ENCODE measurements around the gene C2orf92. TPM values are rescaled to one million over a fixed set of nuclear protein-coding genes. Genes with fewer than 3 reads are reported as not detected.

Gene C2orf92
- polyA plus RNA-seq, 3 donors: 7.9 TPM; not detected in 2

DNA sequence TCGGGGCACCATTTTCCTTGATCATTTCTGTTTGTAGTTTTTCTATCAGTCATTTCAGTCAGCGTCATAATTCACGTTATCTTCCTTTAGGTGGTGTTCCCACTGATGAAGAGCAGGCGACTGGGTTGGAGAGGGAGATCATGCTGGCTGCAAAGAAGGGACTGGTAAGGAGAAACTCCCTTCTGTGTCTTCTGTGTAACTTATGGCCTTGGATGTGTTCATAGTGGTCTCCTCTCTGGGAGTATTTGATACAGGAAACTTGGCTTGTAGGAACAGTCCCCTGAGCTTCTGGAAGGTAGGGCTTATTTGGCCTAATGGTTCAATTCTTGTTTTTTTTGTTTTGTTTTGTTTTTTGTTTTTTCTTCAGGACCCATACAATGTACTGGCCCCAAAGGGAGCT is 22.5 kb upstream of the C2orf92 start:
- H3K4me3 Mint-ChIP-seq: peak overlapping the region; percentile 89 to 95
- TF ChIP-seq, protein P1, sequence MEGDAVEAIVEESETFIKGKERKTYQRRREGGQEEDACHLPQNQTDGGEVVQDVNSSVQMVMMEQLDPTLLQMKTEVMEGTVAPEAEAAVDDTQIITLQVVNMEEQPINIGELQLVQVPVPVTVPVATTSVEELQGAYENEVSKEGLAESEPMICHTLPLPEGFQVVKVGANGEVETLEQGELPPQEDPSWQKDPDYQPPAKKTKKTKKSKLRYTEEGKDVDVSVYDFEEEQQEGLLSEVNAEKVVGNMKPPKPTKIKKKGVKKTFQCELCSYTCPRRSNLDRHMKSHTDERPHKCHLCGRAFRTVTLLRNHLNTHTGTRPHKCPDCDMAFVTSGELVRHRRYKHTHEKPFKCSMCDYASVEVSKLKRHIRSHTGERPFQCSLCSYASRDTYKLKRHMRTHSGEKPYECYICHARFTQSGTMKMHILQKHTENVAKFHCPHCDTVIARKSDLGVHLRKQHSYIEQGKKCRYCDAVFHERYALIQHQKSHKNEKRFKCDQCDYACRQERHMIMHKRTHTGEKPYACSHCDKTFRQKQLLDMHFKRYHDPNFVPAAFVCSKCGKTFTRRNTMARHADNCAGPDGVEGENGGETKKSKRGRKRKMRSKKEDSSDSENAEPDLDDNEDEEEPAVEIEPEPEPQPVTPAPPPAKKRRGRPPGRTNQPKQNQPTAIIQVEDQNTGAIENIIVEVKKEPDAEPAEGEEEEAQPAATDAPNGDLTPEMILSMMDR (IDR thresholded peaks at IDR 0.05): no peak
- Histone ChIP-seq H3K9me3 (replicated peaks in 1 of 2; ENCODE audit: control insufficient read depth in 1 of 2, insufficient read depth in 1 of 2, low read length in 2 of 2) (no peaks in the 10 kb centered on the region), H4K20me1 (ENCODE audit: insufficient read depth, low read length) (no peaks in the 10 kb centered on the region), H2AFZ (ENCODE audit: insufficient read depth, low read depth, low read length, poor library complexity, severe bottlenecking) (peak overlapping the region; percentile 85), H3K9ac (ENCODE audit: insufficient read depth, low read length, poor library complexity, severe bottlenecking) (peak overlapping the region; percentile 98), H3K27ac (ENCODE audit: low read depth in 1 of 2, low read length in 2 of 2) (peak overlapping the region in 1 of 2 donors; percentile 96), H3K4me3 (replicated peaks in 1 of 3; ENCODE audit: low read depth in 2 of 3, low read length in 3 of 3) (peak overlapping the region in 2 of 3 experiments; percentile 52 to 97), H3K79me2 (ENCODE audit: insufficient read depth, low read length) (peaks cover 20% of the 10 kb centered on the region), H3K27me3 (ENCODE audit: control insufficient read depth in 2 of 2, insufficient read depth in 2 of 2, low read length in 2 of 2) (no peaks in the 10 kb centered on the region), H3K4me1 (ENCODE audit: control insufficient read depth in 1 of 2, insufficient read depth in 2 of 2, low read length in 2 of 2) (peaks cover 19 to 23% of the 10 kb centered on the region in 2 donors), H3K4me2 (replicated peaks; ENCODE audit: extremely low read depth, low read length, poor library complexity, severe bottlenecking) (peak overlapping the region; percentile 84), H3K36me3 (replicated peaks in 1 of 2; ENCODE audit: control insufficient read depth in 1 of 2, insufficient read depth in 2 of 2, low read length in 2 of 2) (peaks cover 21 to 37% of the 10 kb centered on the region in 2 donors)
- intact Hi-C loops (cut with micrococcal nuclease): loop anchor here (2.0 to 10.0 kb wide), 2 partner anchors 16 to 52 kb away; no protein-coding TSS in a partner anchor
- peaks cover 30 to 39% of the 10 kb centered on the region in 2 donors for H3K36me3 Mint-ChIP-seq
- H3K9me3 Mint-ChIP-seq: no peaks in the 10 kb centered on the region
- H3K27ac Mint-ChIP-seq: peak overlapping the region; percentile 41 to 99 (median 97)
- H3K27me3 Mint-ChIP-seq (ENCODE audit: low read depth in 3 of 3): no peaks in the 10 kb centered on the region
- peaks cover 20% of the 10 kb centered on the region for H3K4me1 Mint-ChIP-seq
- no peak for DNase-seq
- 100% methylated on average over 1 of the region's 4 CpGs for WGBS (ENCODE audit: insufficient coverage)

DNA sequence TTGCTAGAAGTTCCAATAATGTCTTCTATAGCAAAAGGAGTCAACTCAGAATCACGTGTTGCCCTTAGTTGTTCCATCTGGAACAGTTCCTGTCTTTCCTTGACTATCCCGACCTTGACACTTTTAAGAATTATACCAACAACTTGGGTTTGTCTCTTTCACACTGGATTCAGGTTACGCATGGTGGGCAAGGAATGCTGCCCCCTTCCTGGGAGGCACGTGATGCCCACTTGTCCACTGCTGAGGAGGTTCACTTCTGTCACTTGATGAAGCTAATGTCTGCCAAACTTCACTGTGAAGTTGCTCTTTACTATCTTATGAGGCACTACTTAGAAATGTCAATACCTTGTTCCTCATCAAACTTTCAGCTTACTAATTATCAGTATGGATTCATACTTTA is 18.4 kb upstream of the C2orf92 start:
- Histone ChIP-seq H3K9me3 (replicated peaks in 1 of 2; ENCODE audit: control insufficient read depth in 1 of 2, insufficient read depth in 1 of 2, low read length in 2 of 2) (no peaks in the 10 kb centered on the region), H3K79me2 (ENCODE audit: insufficient read depth, low read length) (peaks cover 17% of the 10 kb centered on the region), H3K27me3 (ENCODE audit: control insufficient read depth in 2 of 2, insufficient read depth in 2 of 2, low read length in 2 of 2) (no peaks in the 10 kb centered on the region), H3K27ac (ENCODE audit: low read depth in 1 of 2, low read length in 2 of 2) (no peak overlapping the region), H3K4me1 (ENCODE audit: control insufficient read depth in 1 of 2, insufficient read depth in 2 of 2, low read length in 2 of 2) (peaks cover 8 to 12% of the 10 kb centered on the region in 2 donors), H4K20me1 (ENCODE audit: insufficient read depth, low read length) (no peaks in the 10 kb centered on the region), H2AFZ (ENCODE audit: insufficient read depth, low read depth, low read length, poor library complexity, severe bottlenecking) (no peak overlapping the region), H3K9ac (ENCODE audit: insufficient read depth, low read length, poor library complexity, severe bottlenecking) (no peak overlapping the region), H3K4me3 (replicated peaks in 1 of 3; ENCODE audit: low read depth in 2 of 3, low read length in 3 of 3) (no peak overlapping the region), H3K36me3 (replicated peaks in 1 of 2; ENCODE audit: control insufficient read depth in 1 of 2, insufficient read depth in 2 of 2, low read length in 2 of 2) (peaks cover 23 to 51% of the 10 kb centered on the region in 2 donors), H3K4me2 (replicated peaks; ENCODE audit: extremely low read depth, low read length, poor library complexity, severe bottlenecking) (no peak overlapping the region)
- TF ChIP-seq, protein P1 (IDR thresholded peaks at IDR 0.05): no peak
- Mint-ChIP-seq H3K4me1 (peaks cover 16% of the 10 kb centered on the region), H3K36me3 (peaks cover 40 to 55% of the 10 kb centered on the region in 2 donors), H3K9me3 (peaks cover 0 to 4% (median 2%) of the 10 kb centered on the region in 7 donors), H3K27ac (peak overlapping the region in 1 of 7 donors; percentile 31), H3K27me3 (ENCODE audit: low read depth in 3 of 3) (no peaks in the 10 kb centered on the region), H3K4me3 (no peak overlapping the region)
- intact Hi-C loops (cut with micrococcal nuclease): no loop called here
- 96% methylated on average over 3 of the region's 4 CpGs for WGBS (ENCODE audit: insufficient coverage)
- no peak for DNase-seq
